Body of pancreas (tissue), 4 donors: ENCODE results near the gene CEP19. TPM values are rescaled to one million over a fixed set of nuclear protein-coding genes. Genes with fewer than 3 reads are reported as not detected.
A peak's percentile ranks its signal among the peaks of the same experiment; 100 is the strongest.
"Not testable (repeated sequence)": the region's sequence is repeated elsewhere in the genome, so short reads cannot be mapped to it uniquely, and the experiment has no call there.

ENCODE experiments used
- ATAC-seq: fragments of 150-250 bp; one replicate; pipeline ENCODE4 v1.9.1; 2016
- DNase-seq, 4 donors: peaks; one replicate each; pipeline ENCODE4 v3.0.0-alpha.2; 2019
- H3K27ac ChIP-seq, 4 donors: fragments of 200-600 bp; sonication (generic); 1 replicate in 3 of 4; 2 replicates in 1 of 4; pipeline versions ENCODE4 v1.5.1 to v1.6.1; 2016 to 2019; ENCODE audit warnings: mild to moderate bottlenecking in 1 of 4, mixed read lengths in 1 of 4, moderate library complexity in 1 of 4
- H3K27me3 ChIP-seq, 2 donors: fragments of 200-600 bp; sonication (generic); one replicate each; pipeline ENCODE4 v1.6.0; 2016; ENCODE audit warnings: mild to moderate bottlenecking in 1 of 2
- H3K36me3 ChIP-seq, 2 donors: fragments of 200-600 bp; sonication (generic); replicated peaks in 1 of 2; 2 replicates each; pipeline ENCODE4 v1.5.1; 2016; ENCODE audit warnings: low read depth in 2 of 2; ENCODE audit not compliant: insufficient read depth in 1 of 2
- H3K4me1 ChIP-seq: fragments of 200-600 bp; sonication (generic); one replicate; pipeline ENCODE4 v1.6.0; 2016
- H3K4me3 ChIP-seq, 2 donors: fragments of 200-600 bp; sonication (generic); 1 replicate in 1 of 2; 2 replicates in 1 of 2; pipeline ENCODE4 v1.5.1; 2016 to 2019
- H3K9me3 ChIP-seq, 3 donors: fragments of 200-600 bp; sonication (generic); 1 replicate in 2 of 3; 2 replicates in 1 of 3; pipeline ENCODE4 v1.5.1; 2016
- CTCF ChIP-seq, 7 experiments: fragments of 450-650 bp in 4 of 7; fragments of 200-600 bp in 3 of 7; sonication (generic) in 3 of 7; IDR thresholded peaks; one replicate each; pipeline ENCODE4 v1.5.1; 2016 to 2019; ENCODE audit warnings: antibody characterized with exemption in 7 of 7
- POLR2A ChIP-seq, 3 donors: fragments of 450-650 bp; IDR thresholded peaks; one replicate each; pipeline ENCODE4 v1.6.1; 2016; ENCODE audit warnings: antibody characterized with exemption in 3 of 3, mild to moderate bottlenecking in 2 of 3
- WGBS, 2 donors: methylation state at CpG; one replicate each; pipeline ENCODE4 v1.1.5; 2017; 5-methylcytosine and 5-hydroxymethylcytosine counted together
- intact Hi-C: fragments of 100-400 bp; cut with DNase I; formaldehyde crosslinking; loops from one replicate; pipeline ENCODE4 v1.15.1; 2023
- total RNA-seq, 2 donors: library from RNA; depleted of rRNA; stranded (reverse); fragments of >200 nt; gene quantifications; one replicate each; pipeline ENCODE4 v1.1.0, GENCODE V29; 2016

The CEP19 gene
- total RNA-seq, 2 donors from 2014 or later, result 0.78 TPM; not detected in 1

GRCh38 chr3:196753201-196753600 lies 41.2 kb upstream of the CEP19 start:
- Histone ChIP-seq H3K4me1 (peaks cover 7% of the 10 kb centered on the region), H3K4me3 (no peak overlapping the region), H3K9me3 (peaks cover 0 to 7% (median 0%) of the 10 kb centered on the region in 3 donors), H3K27ac (no peak overlapping the region), H3K36me3 (no peaks in the 10 kb centered on the region), H3K27me3 (no peaks in the 10 kb centered on the region)
- 97 to 98% methylated on average over 8 of the region's 8 CpGs for WGBS, 2 donors
- TF ChIP-seq CTCF (IDR thresholded peaks at IDR 0.05) (no peak), POLR2A (IDR thresholded peaks at IDR 0.05) (no peak)
- DNase-seq (no peak), ATAC-seq (no peak)
- intact Hi-C loops, result no loop called here

- DNase-seq, result peak in 1 of 4 donors; percentile 4
- WGBS, 2 donors, result 69 to 93% methylated on average over 8 of the region's 8 CpGs
- no peak overlapping the region for H3K27ac ChIP-seq
- H3K36me3 ChIP-seq, result no peaks in the 10 kb centered on the region
- intact Hi-C loops, result no loop called here
- no peak for ATAC-seq
- no peak overlapping the region for H3K4me3 ChIP-seq
- TF ChIP-seq POLR2A (IDR thresholded peaks at IDR 0.05) (no peak), CTCF (IDR thresholded peaks at IDR 0.05) (no peak)
- H3K9me3 ChIP-seq, result no peaks in the 10 kb centered on the region
- H3K27me3 ChIP-seq, result no peaks in the 10 kb centered on the region
- no peaks in the 10 kb centered on the region for H3K4me1 ChIP-seq
These were observed 37.1 kb upstream of the CEP19 start for GRCh38 chr3:196749125-196749524.

GRCh38 chr3:196743569-196743968 lies 31.5 kb upstream of the CEP19 start:
- DNase-seq, H3K27me3 ChIP-seq, H3K9me3 ChIP-seq, H3K27ac ChIP-seq, intact Hi-C loops, ATAC-seq, H3K36me3 ChIP-seq, H3K4me1 ChIP-seq, H3K4me3 ChIP-seq: not testable (repeated sequence)
- 92 to 94% methylated on average over 10 of the region's 10 CpGs for WGBS, 2 donors

GRCh38 chr3:196741249-196741889 lies 29.3 kb upstream of the CEP19 start:
- H3K4me3 ChIP-seq, result no peak overlapping the region
- H3K36me3 ChIP-seq, result no peaks in the 10 kb centered on the region
- intact Hi-C loops, result no loop called here
- DNase-seq (no peak), ATAC-seq (no peak)
- TF ChIP-seq POLR2A (IDR thresholded peaks at IDR 0.05), result no peak
- no peak for TF ChIP-seq CTCF (IDR thresholded peaks at IDR 0.05)
- peaks cover 10% of the 10 kb centered on the region for H3K4me1 ChIP-seq
- peak overlapping the region in 3 of 4 donors; percentile 89 to 99 (median 97) for H3K27ac ChIP-seq
- WGBS, 2 donors, result 13 to 14% methylated on average over 5 of the region's 5 CpGs
- H3K9me3 ChIP-seq, result no peaks in the 10 kb centered on the region
- no peaks in the 10 kb centered on the region for H3K27me3 ChIP-seq

GRCh38 chr3:196740481-196741248 lies 28.6 kb upstream of the CEP19 start:
- TF ChIP-seq POLR2A (IDR thresholded peaks at IDR 0.05), result no peak
- no peak for TF ChIP-seq CTCF (IDR thresholded peaks at IDR 0.05)
- H3K27me3 ChIP-seq, result no peaks in the 10 kb centered on the region
- peak overlapping the region; percentile 82 to 98 for H3K4me3 ChIP-seq
- H3K4me1 ChIP-seq, result peaks cover 10% of the 10 kb centered on the region
- DNase-seq (peak in 2 of 4 donors; percentile 22 to 28), ATAC-seq (peak; percentile 39)
- H3K36me3 ChIP-seq, result no peaks in the 10 kb centered on the region
- WGBS, 2 donors, result 0 to 1% methylated on average over 30 of the region's 30 CpGs
- no peaks in the 10 kb centered on the region for H3K9me3 ChIP-seq
- intact Hi-C loops, result no loop called here
- peak overlapping the region; percentile 89 to 99 (median 94) for H3K27ac ChIP-seq
